GM23248 (cell line): Measurements from ENCODE around the gene EFEMP2. TPM values are rescaled to one million over a fixed set of nuclear protein-coding genes. Genes with fewer than 3 reads are reported as not detected.

Source experiments
- DNase-seq: peaks from one replicate; pipeline ENCODE4 v3.0.0-alpha.2; 2015
- H2AFZ ChIP-seq: fragments of 200-600 bp; sonication (generic); 2 replicates; pipeline ENCODE4 v1.6.1; 2016; ENCODE audit warnings: antibody characterized with exemption
- H3F3A ChIP-seq: fragments of 200-600 bp; sonication (generic); 2 replicates; pipeline ENCODE4 v1.6.1; 2016; ENCODE audit warnings: mild to moderate bottlenecking, antibody characterized with exemption, mixed run types; ENCODE audit not compliant: insufficient read depth
- H3K27ac ChIP-seq: fragments of 200-600 bp; sonication (generic); 2 replicates; pipeline ENCODE4 v1.5.1; 2016; ENCODE audit warnings: mild to moderate bottlenecking
- H3K27me3 ChIP-seq: fragments of 200-600 bp; sonication (generic); replicated peaks from 2 replicates; pipeline ENCODE4 v1.6.1; 2016; ENCODE audit warnings: mild to moderate bottlenecking; ENCODE audit not compliant: insufficient read depth
- H3K36me3 ChIP-seq: fragments of 200-600 bp; sonication (generic); 2 replicates; pipeline ENCODE4 v1.6.1; 2016; ENCODE audit warnings: low read depth, mild to moderate bottlenecking
- H3K4me1 ChIP-seq: fragments of 200-600 bp; sonication (generic); 2 replicates; pipeline ENCODE4 v1.6.1; 2016; ENCODE audit warnings: mild to moderate bottlenecking; ENCODE audit not compliant: insufficient read depth
- H3K4me2 ChIP-seq: fragments of 200-600 bp; sonication (generic); one replicate; pipeline ENCODE4 v1.6.1; 2016; ENCODE audit warnings: mild to moderate bottlenecking; ENCODE audit not compliant: unreplicated experiment
- H3K4me3 ChIP-seq: fragments of 200-600 bp; sonication (generic); 2 replicates; pipeline ENCODE4 v1.5.1; 2016; ENCODE audit warnings: mild to moderate bottlenecking
- H3K79me2 ChIP-seq: fragments of 200-600 bp; sonication (generic); 2 replicates; pipeline ENCODE4 v1.6.1; 2016; ENCODE audit warnings: mild to moderate bottlenecking; ENCODE audit not compliant: insufficient read depth
- H3K9ac ChIP-seq: fragments of 200-600 bp; sonication (generic); 2 replicates; pipeline ENCODE4 v1.6.1; 2016; ENCODE audit warnings: mild to moderate bottlenecking
- H3K9me2 ChIP-seq: fragments of 200-600 bp; sonication (generic); 2 replicates; pipeline ENCODE4 v1.6.1; 2016; ENCODE audit warnings: mixed run types, mild to moderate bottlenecking, moderate library complexity; ENCODE audit not compliant: insufficient read depth
- H3K9me3 ChIP-seq: fragments of 200-600 bp; sonication (generic); one replicate; pipeline ENCODE4 v1.6.1; 2017; ENCODE audit warnings: low read depth
- H4K20me1 ChIP-seq: fragments of 200-600 bp; sonication (generic); 2 replicates; pipeline ENCODE4 v1.6.0; 2016; ENCODE audit not compliant: insufficient read depth
- EZH2 ChIP-seq: fragments of 200-600 bp; sonication (generic); IDR thresholded peaks from 2 replicates; pipeline ENCODE4 v1.6.1; 2018; ENCODE audit warnings: antibody characterized with exemption, mild to moderate bottlenecking; ENCODE audit not compliant: insufficient read depth, poor library complexity, severe bottlenecking
- EZH2phosphoT487 ChIP-seq: fragments of 200-600 bp; sonication (generic); IDR thresholded peaks from 2 replicates; pipeline ENCODE4 v1.6.1; 2018; ENCODE audit warnings: antibody characterized with exemption, moderate library complexity, mild to moderate bottlenecking, low read depth; ENCODE audit not compliant: insufficient read depth
- WGBS, 2 experiments: methylation state at CpG; one replicate each; pipeline ENCODE4 v1.1.6; 2015 to 2017; ENCODE audit warnings: low lambda C conversion rate in 2 of 2, low coverage in 1 of 2; ENCODE audit errors: missing lambda C conversion rate in 2 of 2; 5-methylcytosine and 5-hydroxymethylcytosine counted together
- in situ Hi-C: fragments of 300-500 bp; cut with MboI; formaldehyde crosslinking; loops from 2 replicates; pipeline ENCODE4 v1.15.0; 2020
- polyA plus RNA-seq: library from polyadenylated mRNA; unstranded; fragments of >200 nt; fragmentation: Nextera tagmentation; extraction: Ambion mirVana; gene quantifications from 2 replicates; pipeline ENCODE4 v1.2.1, GENCODE V29; 2016
- total RNA-seq: library from RNA; depleted of rRNA; stranded (reverse); fragments of >200 nt; shearing (Covaris generic); gene quantifications from 2 replicates; pipeline ENCODE4 v1.2.3, GENCODE V29; 2014

EFEMP2 gene
- total and polyA plus RNA-seq, 2 experiments from 2014 or later = 308 to 520 TPM

DNA sequence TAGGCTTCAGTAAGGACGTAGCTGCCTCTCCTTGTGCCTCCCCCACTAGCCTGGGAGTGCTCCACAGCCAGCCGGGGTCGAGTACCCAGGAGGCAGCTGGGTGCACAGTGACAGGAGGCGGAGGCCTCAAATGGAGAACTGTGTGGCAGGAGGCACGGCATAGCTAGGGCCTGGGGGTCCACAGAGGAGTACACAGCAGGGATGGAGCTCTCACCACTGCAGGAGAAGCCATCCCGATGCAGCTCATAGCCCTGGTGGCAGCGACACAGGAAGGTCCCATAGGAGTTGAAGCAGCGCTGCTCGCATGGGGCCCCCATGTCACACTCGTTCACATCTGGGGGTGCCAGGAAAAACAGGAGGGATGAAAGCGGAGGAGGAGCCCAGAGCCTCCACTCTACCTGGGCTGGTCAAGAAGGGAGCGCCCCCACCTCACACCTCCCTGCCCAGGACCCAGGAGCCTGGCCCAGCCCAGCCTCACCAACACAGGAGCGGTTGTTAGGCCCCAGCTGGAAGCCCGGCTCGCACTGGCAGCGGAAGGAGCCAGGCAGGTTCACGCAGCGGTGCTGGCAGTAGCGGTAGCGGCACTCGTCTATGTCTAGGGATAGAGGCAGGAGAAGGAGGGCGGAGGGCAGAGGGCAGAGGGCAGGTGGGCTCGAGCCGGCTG, 2.8 kb downstream of the EFEMP2 start:
- no peaks in the 10 kb centered on the region for H3K9me2 ChIP-seq
- peaks cover 46% of the 10 kb centered on the region for H3K79me2 ChIP-seq
- no peak for TF ChIP-seq EZH2
- TF ChIP-seq EZH2phosphoT487 = no peak
- H3K9ac ChIP-seq = no peak overlapping the region; the same call in 1 of the 2 replicates
- H3K4me1 ChIP-seq = peaks cover 16% of the 10 kb centered on the region
- no peaks in the 10 kb centered on the region for H3K27me3 ChIP-seq
- WGBS, 2 experiments = 85 to 86% methylated on average over 24 of the region's 24 CpGs
- in situ Hi-C loops = no loop called here
- H3K9me3 ChIP-seq = no peaks in the 10 kb centered on the region
- peaks cover 48% of the 10 kb centered on the region for H3F3A ChIP-seq
- peaks cover 25% of the 10 kb centered on the region; the same call in 1 of the 2 replicates for H3K36me3 ChIP-seq
- H3K4me3 ChIP-seq = no peak overlapping the region
- no peak overlapping the region for H3K27ac ChIP-seq
- no peaks in the 10 kb centered on the region for H4K20me1 ChIP-seq
- H3K4me2 ChIP-seq = no peak overlapping the region
- no peak overlapping the region for H2AFZ ChIP-seq
- DNase-seq = no peak

DNA sequence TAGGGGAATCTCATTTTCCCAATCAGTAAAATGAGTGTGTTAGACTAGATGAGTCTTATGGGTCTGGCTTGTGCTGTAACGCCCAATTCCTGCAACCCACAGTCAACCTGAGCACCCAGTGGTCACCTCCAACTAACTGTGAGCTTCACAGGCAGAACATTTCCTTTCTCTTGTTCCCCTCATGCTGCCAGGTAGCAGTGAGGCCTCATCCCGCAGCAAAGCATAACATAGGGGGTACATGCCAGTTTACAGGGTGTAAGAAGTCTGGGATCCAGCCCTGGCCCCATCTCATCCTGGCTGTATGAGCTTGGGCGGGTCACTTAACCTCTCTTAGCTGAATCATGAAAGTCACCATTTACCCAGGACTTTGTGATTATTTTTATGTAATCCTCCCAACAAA, 3.7 kb downstream of the EFEMP2 start:
- Histone ChIP-seq H3K36me3 (peaks cover 27% of the 10 kb centered on the region; the same call in 1 of the 2 replicates), H3K4me2 (no peak overlapping the region), H4K20me1 (no peaks in the 10 kb centered on the region), H3F3A (peaks cover 54% of the 10 kb centered on the region), H3K4me3 (no peak overlapping the region), H3K9me2 (no peaks in the 10 kb centered on the region), H3K9ac (no peak overlapping the region), H3K4me1 (peaks cover 16% of the 10 kb centered on the region), H3K27ac (no peak overlapping the region; the same call in 1 of the 2 replicates), H3K9me3 (no peaks in the 10 kb centered on the region), H3K27me3 (no peaks in the 10 kb centered on the region), H3K79me2 (peaks cover 48% of the 10 kb centered on the region), H2AFZ (no peak overlapping the region)
- in situ Hi-C loops = no loop called here
- TF ChIP-seq EZH2phosphoT487 = no peak
- no peak for TF ChIP-seq EZH2
- 98 to 100% methylated on average over 3 of the region's 3 CpGs for whole genome bisulfite sequencing, 2 experiments
- DNase-seq = no peak

- no peak overlapping the region for H2AFZ ChIP-seq
- in situ Hi-C loops = no loop called here
- TF ChIP-seq EZH2phosphoT487 = no peak
- no peak for TF ChIP-seq EZH2
- H3K4me2 ChIP-seq = no peak overlapping the region
- peaks cover 53% of the 10 kb centered on the region for H3K79me2 ChIP-seq
- H3F3A ChIP-seq = peaks cover 54% of the 10 kb centered on the region
- peaks cover 16% of the 10 kb centered on the region for H3K4me1 ChIP-seq
- DNase-seq = no peak
- H4K20me1 ChIP-seq = no peaks in the 10 kb centered on the region
- H3K9me2 ChIP-seq = no peaks in the 10 kb centered on the region
- H3K36me3 ChIP-seq = peaks cover 31% of the 10 kb centered on the region; the same call in 1 of the 2 replicates
- no peak overlapping the region for H3K4me3 ChIP-seq
- H3K9me3 ChIP-seq = no peaks in the 10 kb centered on the region
- no peak overlapping the region for H3K9ac ChIP-seq
- no peaks in the 10 kb centered on the region for H3K27me3 ChIP-seq
- H3K27ac ChIP-seq = no peak overlapping the region
- 86 to 87% methylated on average over 18 to 19 of the region's 19 CpGs for WGBS, 2 experiments
Observed at GRCh38 chr11:65868076-65868667, 4.4 kb downstream of the EFEMP2 start.

- H3K36me3 ChIP-seq = peaks cover 31% of the 10 kb centered on the region; the same call in 1 of the 2 replicates
- no peak for DNase-seq
- no peak for TF ChIP-seq EZH2
- TF ChIP-seq EZH2phosphoT487 = no peak
- no peaks in the 10 kb centered on the region for H3K9me3 ChIP-seq
- no peak overlapping the region for H3K4me2 ChIP-seq
- H3K4me1 ChIP-seq = peaks cover 16% of the 10 kb centered on the region
- no peaks in the 10 kb centered on the region for H3K27me3 ChIP-seq
- peaks cover 54% of the 10 kb centered on the region for H3F3A ChIP-seq
- peaks cover 55% of the 10 kb centered on the region for H3K79me2 ChIP-seq
- 0 out of 2 replicates have a peak overlapping the region, but pooled peaks have one; percentile 10 for H3K27ac ChIP-seq
- no peak overlapping the region for H3K4me3 ChIP-seq
- H2AFZ ChIP-seq = no peak overlapping the region
- 57 to 59% methylated on average over 27 to 29 of the region's 29 CpGs for WGBS, 2 experiments
- in situ Hi-C loops = no loop called here
- H4K20me1 ChIP-seq = no peaks in the 10 kb centered on the region
- H3K9me2 ChIP-seq = no peaks in the 10 kb centered on the region
- no peak overlapping the region for H3K9ac ChIP-seq
Observed at GRCh38 chr11:65867284-65868071, 5.1 kb downstream of the EFEMP2 start.
